ENCODE results near the gene IQSEC3.

GRCh38 chr12:221736-222135 is 155.2 kb downstream of the IQSEC3 start:
- no peak for TF ChIP-seq EZH2phosphoT487 (IDR thresholded peaks at IDR 0.05; ENCODE audit: borderline replicate concordance)
- TF ChIP-seq CTCF (conservative IDR thresholded peaks at IDR 0.05; ENCODE audit: low read length), result no peak

Data from Loucy (cell line).